HL-60/S4 treated with retinoic acid at 250 ng/mL for 4 days and 3 days (cell line): ENCODE results near the gene SUN1.
"Not testable (repeated sequence)": the region's sequence is repeated elsewhere in the genome, so short reads cannot be mapped to it uniquely, and the experiment has no call there.

ENCODE experiments used
- in situ Hi-C: fragments of 300-500 bp; cut with MboI; formaldehyde crosslinking; loops from 2 replicates; pipeline ENCODE4 v1.7.0; 2022; ENCODE audit warnings: low sequenced_read_pairs

SUN1 gene

GRCh38 chr7:833601-834258 lies 1.5 kb downstream of the SUN1 start:
- in situ Hi-C loops, result no loop called here

- in situ Hi-C loops, result no loop called here
Measured at GRCh38 chr7:834277-834676, 2.0 kb downstream of the SUN1 start.

- in situ Hi-C loops, result no loop called here
Measured at GRCh38 chr7:835021-835420, 2.7 kb downstream of the SUN1 start.

GRCh38 chr7:835485-836401 lies 3.5 kb downstream of the SUN1 start:
- in situ Hi-C loops, result no loop called here

- in situ Hi-C loops, result no loop called here
Measured at GRCh38 chr7:836429-836828, 4.2 kb downstream of the SUN1 start.

GRCh38 chr7:837001-837400 lies 4.7 kb downstream of the SUN1 start:
- in situ Hi-C loops, result no loop called here

GRCh38 chr7:840001-840600 lies 7.8 kb downstream of the SUN1 start:
- in situ Hi-C loops, result no loop called here

GRCh38 chr7:841943-842342 lies 9.7 kb downstream of the SUN1 start:
- in situ Hi-C loops, result no loop called here

- in situ Hi-C loops, result no loop called here
Measured at GRCh38 chr7:842431-843031, 10.3 kb downstream of the SUN1 start.

- in situ Hi-C loops, result no loop called here
Measured at GRCh38 chr7:843230-843629, 11.0 kb downstream of the SUN1 start.

GRCh38 chr7:844043-844442 lies 11.8 kb downstream of the SUN1 start:
- in situ Hi-C loops, result no loop called here

GRCh38 chr7:844514-844913 lies 12.2 kb downstream of the SUN1 start:
- in situ Hi-C loops, result no loop called here

- in situ Hi-C loops, result no loop called here
Measured at GRCh38 chr7:845091-845490, 12.8 kb downstream of the SUN1 start.

- in situ Hi-C loops, result no loop called here
Measured at GRCh38 chr7:845731-846130, 13.5 kb downstream of the SUN1 start.

- in situ Hi-C loops, result not testable (repeated sequence)
Measured at GRCh38 chr7:846958-847650, 14.8 kb downstream of the SUN1 start.

- in situ Hi-C loops, result not testable (repeated sequence)
Measured at GRCh38 chr7:847728-848127, 15.5 kb downstream of the SUN1 start.

GRCh38 chr7:849145-849544 lies 16.9 kb downstream of the SUN1 start:
- in situ Hi-C loops, result no loop called here

- in situ Hi-C loops, result no loop called here
Measured at GRCh38 chr7:849781-850180, 17.5 kb downstream of the SUN1 start.

- in situ Hi-C loops, result no loop called here
Measured at GRCh38 chr7:851204-851603, 18.9 kb downstream of the SUN1 start.

- in situ Hi-C loops, result no loop called here
Measured at GRCh38 chr7:853366-854117, 21.3 kb downstream of the SUN1 start.
